ENCODE results near the gene MEOX1.

MEOX1 gene

GRCh38 chr17:43591001-43591400 lies 70.7 kb downstream of the MEOX1 start:
- DNase-seq (ENCODE audit: low spot score): no peak
